Measurements from ENCODE around the gene WDR5. TPM values are rescaled to one million over a fixed set of nuclear protein-coding genes. Genes with fewer than 3 reads are reported as not detected.
"Not testable (repeated sequence)": the region's sequence is repeated elsewhere in the genome, so short reads cannot be mapped to it uniquely, and the experiment has no call there.

The WDR5 gene
- total RNA-seq = 22.9 TPM

- peak; percentile 84 to 93 (median 90) for DNase-seq (ENCODE audit: low read depth in 2 of 3, low spot score in 2 of 3)
Observed at GRCh38 chr9:134135343-134136117, at the start of gene WDR5. Gene WDR5, plus strand, starts transcription at chr9:134136082. Its CDS starts 3,796 bp downstream, at chr9:134139878.

- DNase-seq (ENCODE audit: low read depth in 2 of 3, low spot score in 2 of 3) = no peak
Observed at GRCh38 chr9:134088063-134088725, 47.7 kb upstream of the WDR5 start.

- no peak for DNase-seq (ENCODE audit: low read depth in 2 of 3, low spot score in 2 of 3)
Observed at GRCh38 chr9:134089972-134090371, 45.9 kb upstream of the WDR5 start.

DNA sequence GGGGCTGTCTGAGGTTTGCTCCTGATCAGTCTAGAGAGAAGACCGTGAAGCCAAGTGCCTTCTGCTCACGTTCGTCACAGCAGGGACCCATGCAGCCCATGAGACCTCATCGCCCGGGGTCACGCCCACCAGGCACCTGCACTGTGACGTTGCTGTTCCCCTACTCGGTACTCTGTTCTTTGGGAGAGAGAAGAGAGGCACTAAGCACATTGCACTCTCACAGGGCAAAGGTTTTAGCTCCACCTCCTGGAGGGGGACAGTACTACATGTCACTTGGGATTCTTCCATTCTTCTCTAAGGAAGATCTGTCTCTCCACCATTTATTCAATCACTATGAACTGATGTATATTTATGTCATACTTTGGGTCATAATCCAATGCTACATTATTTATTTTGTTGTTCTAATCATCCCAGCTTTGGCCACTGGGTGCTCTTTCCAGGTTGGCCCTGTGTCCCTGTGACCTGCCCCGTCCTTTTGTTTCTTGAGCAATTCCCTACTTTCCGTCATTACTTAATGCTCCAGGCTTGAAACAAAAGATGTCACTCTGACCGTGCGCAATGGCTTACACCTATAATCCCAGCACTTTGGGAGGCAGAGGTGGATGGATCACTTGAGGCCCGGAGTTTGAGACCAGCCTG lies 36.6 kb upstream of the WDR5 start:
- peak; percentile 32 to 81 (median 63) for DNase-seq (ENCODE audit: low read depth in 2 of 3, low spot score in 2 of 3)

DNA sequence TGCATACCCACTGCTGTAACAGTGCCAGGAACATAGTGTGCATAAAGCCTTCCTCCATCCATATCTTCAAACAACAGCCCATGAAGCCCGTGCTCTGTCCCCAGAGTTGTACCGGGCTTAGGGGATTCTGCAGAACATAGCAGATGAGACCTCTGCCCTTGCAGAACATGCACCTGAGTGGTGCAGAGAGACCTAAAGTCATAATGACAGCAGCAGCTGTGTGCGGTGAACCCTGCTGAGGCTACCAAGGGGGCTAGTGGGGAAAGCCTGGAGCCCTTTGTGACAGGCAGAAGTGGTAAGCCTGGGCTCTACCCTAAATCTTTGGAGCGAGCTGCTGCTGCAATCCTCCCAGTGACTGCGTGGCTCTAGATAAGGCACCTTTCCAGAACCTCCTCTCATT lies 35.8 kb upstream of the WDR5 start:
- no peak for DNase-seq (ENCODE audit: low read depth in 2 of 3, low spot score in 2 of 3)

DNA sequence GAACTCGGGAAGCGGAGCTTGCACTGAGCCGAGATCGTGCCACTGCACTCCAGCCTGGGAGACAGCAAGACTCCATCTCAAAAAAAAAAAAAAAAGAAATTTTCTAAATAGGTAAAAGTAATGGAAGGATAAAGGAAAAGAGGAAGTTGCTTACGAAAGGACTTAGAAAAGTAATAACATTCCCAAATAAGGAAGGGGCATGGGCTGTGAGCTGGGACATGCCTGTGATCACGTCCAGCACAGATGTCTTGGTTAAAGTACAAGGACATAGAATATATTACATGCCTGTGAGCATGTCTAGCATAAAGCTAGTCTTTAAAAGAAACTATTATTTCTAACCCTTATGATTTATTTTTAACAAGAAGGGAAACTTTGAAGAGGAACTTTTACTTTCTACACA lies 34.7 kb upstream of the WDR5 start:
- not testable (repeated sequence) for DNase-seq (ENCODE audit: low read depth in 2 of 3, low spot score in 2 of 3)

- no peak for DNase-seq (ENCODE audit: low read depth in 2 of 3, low spot score in 2 of 3)
Observed at GRCh38 chr9:134101623-134102149, 34.2 kb upstream of the WDR5 start.

DNA sequence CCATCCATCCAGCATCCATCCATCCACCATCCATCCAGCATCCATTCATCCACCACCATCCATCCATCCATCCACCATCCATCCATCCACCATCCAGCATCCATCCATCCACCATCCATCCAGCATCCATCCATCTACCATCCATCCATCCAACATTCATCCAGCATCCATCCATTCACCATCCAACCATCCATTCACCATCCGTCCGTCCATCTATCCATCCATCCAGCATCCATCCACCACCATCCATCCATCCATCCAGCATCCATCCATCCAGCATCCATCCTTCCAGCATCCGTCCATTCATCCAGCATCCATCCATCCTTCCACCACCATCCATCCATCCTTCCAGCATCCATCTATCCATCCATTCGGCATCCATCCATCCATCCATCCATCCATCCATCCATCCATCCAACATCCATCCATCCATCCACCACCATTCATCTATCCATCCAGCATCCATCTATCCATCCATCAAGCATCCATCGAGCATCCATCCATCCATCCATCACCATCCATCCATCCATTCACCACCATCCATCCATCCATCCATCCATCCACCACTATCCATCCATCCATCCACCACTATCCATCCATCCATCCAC lies 32.4 kb upstream of the WDR5 start:
- no peak for DNase-seq (ENCODE audit: low read depth in 2 of 3, low spot score in 2 of 3)

DNA sequence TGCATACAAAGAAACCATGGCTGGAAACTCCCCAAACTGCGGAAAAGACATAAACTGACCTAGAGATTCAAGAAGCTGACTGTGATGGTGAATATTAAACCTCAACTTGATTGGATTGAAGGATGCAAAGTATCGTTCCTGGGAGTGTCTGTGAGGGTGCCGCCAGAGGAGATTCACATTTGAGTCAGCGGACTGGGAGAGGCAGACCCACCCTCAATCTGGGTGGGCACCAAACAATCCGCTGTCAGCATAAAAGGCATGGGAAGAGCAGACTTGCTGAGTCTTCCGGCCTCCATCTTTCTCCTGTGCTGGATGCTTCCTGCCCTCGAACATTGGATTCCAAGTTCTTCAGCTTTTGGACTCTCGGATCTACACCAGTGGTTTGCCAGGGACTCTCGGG lies 24.8 kb upstream of the WDR5 start:
- DNase-seq (ENCODE audit: low read depth in 2 of 3, low spot score in 2 of 3) = no peak

GRCh38 chr9:134112561-134112960 lies 23.3 kb upstream of the WDR5 start:
- DNase-seq (ENCODE audit: low read depth in 2 of 3, low spot score in 2 of 3) = no peak

- not testable (repeated sequence) for DNase-seq (ENCODE audit: low read depth in 2 of 3, low spot score in 2 of 3)
Observed at GRCh38 chr9:134118972-134119371, 16.9 kb upstream of the WDR5 start.

GRCh38 chr9:134123764-134124128 lies 12.1 kb upstream of the WDR5 start:
- no peak for DNase-seq (ENCODE audit: low read depth in 2 of 3, low spot score in 2 of 3)

GRCh38 chr9:134125413-134126095 lies 10.3 kb upstream of the WDR5 start:
- no peak for DNase-seq (ENCODE audit: low read depth in 2 of 3, low spot score in 2 of 3)

GRCh38 chr9:134126373-134126772 lies 9.5 kb upstream of the WDR5 start:
- DNase-seq (ENCODE audit: low read depth in 2 of 3, low spot score in 2 of 3) = no peak

DNA sequence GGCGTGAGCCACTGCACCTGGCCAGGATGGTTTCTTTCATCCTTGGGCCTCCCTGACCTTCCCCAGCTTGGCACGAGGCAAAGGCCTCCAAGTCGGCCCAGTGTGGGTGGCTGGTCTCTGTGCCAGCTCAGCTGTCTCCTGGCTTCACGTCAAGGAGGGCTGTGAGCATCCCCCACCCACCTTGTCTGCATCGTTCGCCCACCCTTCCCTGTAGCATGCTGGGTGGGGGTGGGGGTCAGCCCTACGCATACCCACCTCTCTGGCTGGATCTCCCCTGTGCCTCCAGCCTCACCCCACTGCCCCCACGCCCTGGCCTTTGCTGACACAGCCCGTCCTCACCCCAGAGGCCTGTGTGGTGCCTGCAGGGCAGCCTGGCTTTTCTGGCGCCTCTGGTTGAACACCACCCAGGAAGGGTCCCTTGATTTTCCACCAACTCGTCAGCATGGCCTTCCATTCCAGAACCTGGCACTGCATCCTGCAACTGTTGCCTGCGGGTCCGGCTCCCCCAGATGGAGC lies 8.8 kb upstream of the WDR5 start:
- DNase-seq (ENCODE audit: low read depth in 2 of 3, low spot score in 2 of 3) = no peak

DNA sequence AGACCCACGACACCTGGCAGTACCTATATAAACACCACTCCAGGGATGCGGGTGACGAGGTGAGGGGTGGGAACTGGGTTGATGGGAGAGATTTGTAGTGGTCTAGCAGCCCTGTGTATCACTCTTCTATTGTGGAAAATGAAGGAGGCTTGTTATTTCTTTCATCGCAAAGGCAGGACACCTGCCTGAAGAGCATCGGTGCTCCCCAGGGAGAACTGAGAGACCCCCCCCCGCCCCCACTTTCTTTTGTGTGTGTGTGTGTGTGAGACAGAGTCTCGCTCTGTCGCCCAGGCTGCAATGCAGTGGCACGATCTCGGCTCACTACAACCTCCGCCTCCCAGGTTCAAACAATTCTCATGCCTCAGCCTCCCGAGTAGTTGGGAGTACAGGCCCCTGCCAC lies 8.3 kb upstream of the WDR5 start:
- no peak for DNase-seq (ENCODE audit: low read depth in 2 of 3, low spot score in 2 of 3)

GRCh38 chr9:134128727-134129679 lies 6.9 kb upstream of the WDR5 start:
- no peak for DNase-seq (ENCODE audit: low read depth in 2 of 3, low spot score in 2 of 3)

GRCh38 chr9:134130503-134131375 lies 5.1 kb upstream of the WDR5 start:
- no peak for DNase-seq (ENCODE audit: low read depth in 2 of 3, low spot score in 2 of 3)

Data from hematopoietic multipotent progenitor cell (in vitro differentiated cells).